Stimulated activated CD4-positive, alpha-beta T cell treated with anti-CD3 and anti-CD28 coated beads, Interleukin-4, amount 100 ng/mL, for 1 hour (primary cell): ENCODE data around the gene DYNC1I1.

Experiments
- DNase-seq: peaks from one replicate; pipeline ENCODE4 v3.0.0-alpha.2; 2020

Gene DYNC1I1

DNA sequence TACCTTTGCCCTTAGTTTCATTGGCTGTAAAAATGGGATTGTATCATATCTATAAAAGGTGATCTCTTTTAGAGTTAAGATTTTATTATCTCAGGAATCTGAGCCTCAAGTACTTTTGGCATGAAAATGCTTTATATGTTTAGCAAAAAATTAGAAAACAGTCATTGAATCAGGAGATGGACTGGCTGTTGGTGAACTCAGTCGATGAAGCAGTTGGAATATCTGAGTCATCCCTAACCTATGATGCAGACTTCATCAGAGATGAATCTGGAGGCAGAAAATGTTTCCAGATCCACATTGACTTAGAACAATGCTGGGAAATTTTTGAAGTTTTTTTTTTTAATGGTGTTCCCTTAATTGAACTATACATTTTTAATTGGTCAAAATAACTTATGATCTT, 321.1 kb downstream of the DYNC1I1 start:
- DNase-seq = no peak

DNA sequence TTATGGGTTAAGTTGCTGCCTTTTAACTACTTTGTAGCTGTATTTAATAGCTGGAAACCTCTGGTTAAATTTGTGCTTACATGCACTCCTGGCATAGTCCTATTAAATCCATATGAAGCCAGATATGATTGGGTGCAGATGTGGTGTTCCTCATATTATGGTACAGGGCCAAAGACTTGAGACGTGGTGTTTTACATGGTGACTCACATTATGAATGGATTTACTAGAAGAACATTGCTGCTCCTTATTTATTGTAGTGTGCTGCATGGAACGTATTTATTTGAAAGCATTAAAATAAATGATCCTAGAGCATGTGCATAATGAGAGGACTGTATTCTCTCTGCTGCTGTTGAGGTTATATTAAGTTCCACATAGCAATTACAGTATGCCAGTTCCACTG, 325.5 kb downstream of the DYNC1I1 start:
- no peak for DNase-seq

DNA sequence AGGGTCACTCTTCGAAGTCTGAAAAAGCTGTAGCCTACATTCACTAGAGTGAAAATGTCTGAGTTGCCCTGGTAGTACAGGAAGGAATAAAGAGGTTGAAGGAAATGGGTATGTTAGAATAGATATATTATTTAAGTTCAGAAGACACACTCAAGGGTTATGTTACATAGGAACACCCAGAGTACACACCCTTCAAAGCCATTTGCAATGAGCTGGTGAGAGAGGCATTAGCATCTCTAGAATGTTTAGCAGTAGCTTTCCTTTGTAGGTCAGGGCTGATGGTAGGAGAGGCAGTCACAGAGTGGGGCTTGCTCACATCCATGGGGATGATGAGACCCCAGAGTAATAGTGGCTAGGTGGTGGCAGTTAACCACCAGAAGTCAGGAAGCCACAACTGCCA, 328.4 kb downstream of the DYNC1I1 start:
- DNase-seq = no peak

DNA sequence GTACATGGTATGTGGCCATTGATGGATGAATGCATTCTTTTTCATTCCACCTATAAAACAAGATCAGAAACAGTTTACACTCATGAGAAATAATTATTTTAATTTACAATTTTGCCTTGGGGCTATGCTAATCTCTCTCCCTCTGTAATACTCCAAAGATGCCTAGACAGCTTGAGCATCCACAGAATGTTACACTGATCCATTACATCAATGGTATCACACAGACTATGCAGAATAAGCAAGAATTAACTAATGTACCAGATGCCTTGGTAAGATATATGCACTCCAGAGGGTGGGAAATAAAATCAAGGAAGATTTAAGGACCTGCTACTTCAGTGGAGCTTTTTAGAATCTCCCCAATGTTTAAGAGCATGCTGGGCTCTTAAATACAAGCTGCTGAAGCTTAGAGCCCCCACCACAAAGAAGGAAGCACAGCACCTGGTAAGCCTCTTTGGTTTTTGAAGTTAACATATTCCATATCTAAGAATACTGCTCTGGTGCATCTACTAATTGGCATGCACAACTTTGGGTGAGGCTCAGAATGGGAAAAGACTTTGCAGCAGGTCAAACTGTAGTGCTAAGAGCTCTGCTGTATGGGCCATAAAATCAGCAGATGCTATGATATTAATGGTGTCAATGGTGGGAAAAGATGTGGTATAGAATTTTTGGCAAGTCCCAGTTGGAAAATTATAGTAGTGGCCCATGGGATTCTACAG, 329.9 kb downstream of the DYNC1I1 start:
- DNase-seq = no peak

DNA sequence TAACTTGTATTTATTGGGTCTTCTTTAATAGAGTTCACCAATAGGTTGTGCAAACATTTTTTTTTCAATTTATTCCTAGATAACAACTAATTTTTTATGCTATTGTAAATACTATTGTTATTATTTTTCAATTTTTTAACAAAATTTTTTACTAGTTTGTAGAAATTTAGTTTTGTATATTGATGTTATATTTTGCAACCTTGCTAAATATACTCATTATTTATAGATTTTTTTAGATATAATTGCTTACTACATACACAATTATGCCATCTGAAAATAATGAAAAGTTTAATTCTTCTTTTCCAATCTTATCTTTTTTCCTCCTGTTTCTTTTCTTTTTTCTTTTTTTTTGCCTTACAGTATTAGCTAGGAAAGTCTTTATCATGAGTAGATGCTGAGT, 332.6 kb downstream of the DYNC1I1 start:
- DNase-seq = no peak

DNA sequence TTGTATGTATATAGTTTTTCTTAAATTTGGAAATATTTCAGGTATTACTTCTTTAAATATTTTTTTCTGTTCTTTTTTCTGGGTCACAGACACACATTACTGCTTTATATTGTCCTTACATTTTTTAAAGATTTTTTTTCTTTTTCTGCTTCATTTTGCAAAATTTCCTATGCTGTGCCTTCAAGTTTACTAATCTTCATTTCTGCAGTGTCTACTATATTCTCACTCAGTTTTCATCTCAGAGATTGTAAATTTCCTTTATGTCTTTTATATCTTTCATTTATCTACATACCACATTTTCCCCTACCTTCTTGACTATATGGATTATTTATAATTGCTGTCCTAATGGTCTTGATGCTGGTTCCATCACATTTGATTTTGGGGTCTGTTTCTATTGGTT, 339.1 kb downstream of the DYNC1I1 start:
- DNase-seq = no peak

DNA sequence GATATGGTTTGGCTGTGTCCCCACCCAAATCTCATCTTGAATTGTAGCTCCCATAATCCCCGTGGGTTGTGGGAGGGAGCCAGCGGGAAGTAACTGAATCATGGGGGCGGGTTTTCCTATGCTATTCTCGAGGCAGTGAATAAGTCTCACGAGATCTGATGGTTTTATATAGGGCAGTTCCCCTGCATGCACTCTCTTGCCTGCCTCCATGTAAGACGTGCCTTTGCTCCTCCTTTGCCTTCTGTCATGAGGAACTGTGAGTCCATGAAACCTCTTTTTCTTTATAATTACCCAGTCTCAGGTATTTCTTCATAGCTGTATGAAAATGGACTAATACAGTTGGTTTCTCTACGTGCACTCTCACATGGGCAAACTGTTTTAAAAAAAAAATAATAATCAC, 341.8 kb downstream of the DYNC1I1 start:
- DNase-seq = no peak

DNA sequence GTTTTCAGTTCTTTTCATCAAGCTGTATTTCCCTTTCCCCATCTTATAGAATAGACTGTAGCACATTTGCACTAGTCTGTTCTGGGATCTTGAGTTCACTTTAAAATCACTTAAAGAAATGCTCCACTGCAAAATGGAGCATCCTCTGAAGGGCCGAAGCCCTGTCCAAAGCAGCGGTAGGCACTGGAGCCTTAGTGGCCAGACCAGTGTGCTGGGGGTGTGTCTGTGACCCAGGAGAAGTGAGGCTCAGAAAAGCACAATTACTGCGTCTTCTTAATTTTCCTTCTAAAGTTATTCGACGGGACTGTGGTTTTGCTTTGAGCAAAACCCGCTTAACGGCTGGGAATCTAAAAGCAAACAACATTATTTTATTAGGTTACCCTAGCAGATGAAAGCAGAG, 343.8 kb downstream of the DYNC1I1 start:
- no peak for DNase-seq

DNA sequence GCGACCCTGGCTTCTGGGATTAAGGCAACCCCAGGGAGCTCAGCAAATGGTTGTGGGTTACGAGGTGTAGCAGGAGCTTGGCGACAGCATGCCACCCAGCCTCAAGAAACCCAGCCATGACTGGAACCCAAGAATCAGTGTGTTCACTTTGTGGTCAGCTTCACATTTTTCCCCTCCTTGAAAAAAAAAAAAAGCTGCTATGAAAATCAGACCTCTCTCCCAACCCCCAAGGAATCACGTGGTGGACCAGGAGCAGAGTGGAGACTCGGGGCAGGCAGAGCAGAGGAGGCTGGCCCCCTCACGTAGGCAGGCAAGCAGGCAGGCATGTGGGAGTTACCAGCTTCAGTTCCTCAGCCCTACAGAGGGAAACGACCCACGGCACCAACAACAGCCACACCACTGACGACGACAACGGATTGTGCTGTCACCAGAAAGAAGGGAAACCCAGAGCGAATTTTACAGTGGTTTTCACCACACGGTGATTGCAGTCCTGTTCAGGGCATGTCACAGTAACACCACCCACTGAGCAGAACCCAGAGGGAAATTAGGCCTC, 346.2 kb downstream of the DYNC1I1 start:
- DNase-seq = no peak

DNA sequence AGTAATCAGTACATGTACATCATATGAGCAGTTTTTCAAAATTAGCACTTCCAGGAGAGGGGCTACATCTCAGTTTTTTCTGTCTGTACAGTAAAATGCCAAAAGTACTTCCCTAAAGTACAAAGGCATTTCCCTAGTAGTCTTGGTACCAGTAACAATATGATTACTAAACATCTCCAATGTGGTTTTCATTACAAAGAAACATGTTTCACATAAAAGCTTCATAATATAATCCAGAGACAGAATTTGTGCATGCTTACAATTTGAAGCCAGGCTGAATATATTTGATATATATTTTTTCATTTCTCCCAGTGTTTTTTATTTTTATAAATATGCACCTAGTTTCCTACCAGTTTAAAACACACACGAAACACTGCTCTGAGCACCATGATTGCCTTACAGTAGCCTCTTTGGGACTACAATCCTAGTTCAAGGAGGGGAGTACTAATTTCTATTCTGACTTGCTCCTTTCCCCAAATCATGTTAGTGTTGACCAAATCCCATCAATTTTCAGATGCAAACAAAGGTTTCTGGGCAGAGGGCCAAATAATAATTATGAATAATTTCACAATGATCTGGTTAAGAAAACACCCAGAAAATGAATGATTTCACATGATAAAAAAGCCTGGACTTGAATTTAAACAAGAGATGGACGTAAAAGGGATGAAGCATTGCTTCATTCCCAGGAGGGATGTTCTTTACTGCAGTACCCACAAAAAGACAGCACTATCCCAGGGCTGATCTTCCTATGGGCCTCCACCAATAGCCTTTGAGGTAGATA, 348.3 kb downstream of the DYNC1I1 start:
- DNase-seq = no peak

DNA sequence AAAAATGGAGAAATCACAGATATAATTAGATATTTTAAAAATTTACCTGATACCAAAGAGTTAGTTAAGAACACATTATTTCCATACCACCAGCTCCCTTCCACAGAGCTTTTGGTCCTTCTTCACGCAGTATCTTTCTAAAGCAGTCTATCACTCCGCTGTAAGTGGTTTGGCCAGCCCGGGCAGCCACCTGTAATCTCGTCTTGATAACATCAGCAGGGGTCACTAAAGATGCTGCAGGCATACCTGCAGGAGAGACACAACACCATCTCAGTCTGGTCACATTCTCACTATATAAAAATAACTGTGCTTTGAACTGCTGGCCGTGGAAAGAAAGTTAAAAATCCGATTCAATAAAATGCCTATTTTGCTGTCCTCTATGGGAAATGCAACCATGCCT, 349.4 kb downstream of the DYNC1I1 start:
- DNase-seq = no peak

DNA sequence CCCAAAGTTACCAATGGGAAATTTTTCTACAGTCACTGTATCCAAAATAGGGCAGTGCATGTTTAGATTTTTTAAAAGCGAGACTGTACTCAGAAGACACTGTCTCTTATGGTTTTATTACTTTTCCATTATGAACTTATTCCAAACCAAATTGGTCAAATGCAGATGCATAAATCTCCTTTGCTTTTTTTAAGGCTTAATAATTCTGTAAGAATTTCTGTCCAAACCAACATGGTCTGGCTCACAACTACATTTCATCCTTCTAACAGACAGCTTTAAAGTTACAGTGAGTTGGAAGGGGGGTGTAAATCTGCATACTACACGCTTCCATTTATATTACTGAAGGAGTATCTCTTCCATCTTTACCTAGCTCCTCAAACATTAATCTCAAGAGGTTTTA, 350.4 kb downstream of the DYNC1I1 start:
- no peak for DNase-seq

DNA sequence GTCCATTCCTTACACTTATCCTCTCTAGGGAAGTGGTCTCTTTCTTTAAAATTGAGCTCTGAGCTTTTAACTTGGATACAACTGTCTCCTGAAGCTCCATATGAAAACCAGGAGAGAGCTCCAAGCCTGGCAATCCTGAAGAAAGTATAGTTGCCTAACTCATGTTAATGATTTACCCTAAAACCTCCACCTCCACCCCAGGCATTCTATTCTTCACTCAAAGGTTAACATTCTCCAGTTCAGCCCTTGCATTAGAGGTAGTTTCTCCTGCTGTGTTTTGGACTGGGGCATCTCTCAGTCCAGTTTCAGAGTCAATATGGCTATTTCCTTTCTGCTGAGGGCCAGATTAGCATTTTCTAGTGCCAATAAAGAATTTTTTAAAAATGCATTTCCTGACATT, 354.0 kb downstream of the DYNC1I1 start:
- DNase-seq = no peak

DNA sequence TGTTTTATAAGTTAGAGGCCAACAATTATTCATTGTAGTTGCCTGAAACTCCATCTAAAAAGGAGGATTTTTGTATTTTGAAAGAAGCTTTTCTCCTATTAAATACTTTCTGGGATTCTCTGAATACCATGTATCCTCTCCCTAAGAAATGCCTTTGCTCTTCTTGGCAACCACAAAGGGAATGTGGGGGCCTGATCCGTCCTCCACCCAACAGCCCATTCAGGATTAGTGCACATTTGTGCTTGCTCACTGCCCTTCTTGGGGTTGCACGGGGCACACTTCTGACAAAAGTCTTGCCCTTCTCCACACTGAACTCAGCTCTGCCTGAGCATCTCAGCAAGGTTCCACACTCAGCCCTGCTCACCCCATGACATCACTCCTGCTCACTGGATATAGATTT, 355.4 kb downstream of the DYNC1I1 start:
- DNase-seq = no peak

DNA sequence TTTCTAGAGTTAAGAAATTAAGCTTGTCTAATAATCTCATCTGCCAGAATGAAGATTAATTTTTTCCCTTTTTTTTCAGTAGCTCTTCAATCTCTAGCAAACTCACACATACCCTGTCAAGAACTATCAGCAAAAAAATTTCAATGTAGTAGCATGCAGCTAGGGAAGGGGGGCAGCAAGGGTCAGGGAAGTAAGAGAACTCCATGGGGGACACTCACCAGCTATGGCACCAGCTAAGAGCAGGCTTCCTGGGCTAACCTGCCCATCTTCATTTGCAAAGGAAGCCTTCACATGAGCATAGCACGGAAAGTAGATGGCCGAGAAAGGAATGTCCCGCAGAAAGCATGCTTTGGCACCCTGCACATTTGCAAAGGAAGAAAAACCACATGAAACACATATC, 359.2 kb downstream of the DYNC1I1 start:
- DNase-seq = no peak

DNA sequence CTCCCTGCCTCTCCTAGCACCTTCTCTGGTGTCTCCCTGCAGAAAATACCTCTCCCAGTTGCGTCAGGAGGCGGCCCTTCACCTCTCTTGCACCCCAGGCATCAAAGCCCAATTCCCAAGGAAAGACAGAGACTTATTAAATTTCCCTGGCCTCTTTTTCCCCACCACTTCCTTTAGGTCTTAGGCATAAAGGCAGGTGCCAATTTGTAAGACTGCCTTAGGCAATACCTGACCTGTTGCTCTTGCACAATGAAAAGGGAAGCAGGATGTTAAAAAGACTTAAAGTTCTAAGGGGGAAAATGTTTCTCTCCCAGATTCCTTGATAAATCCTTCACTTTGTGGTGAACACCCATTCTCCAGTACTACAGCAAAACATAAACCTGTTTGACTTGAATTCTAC, 362.9 kb downstream of the DYNC1I1 start:
- DNase-seq = no peak

DNA sequence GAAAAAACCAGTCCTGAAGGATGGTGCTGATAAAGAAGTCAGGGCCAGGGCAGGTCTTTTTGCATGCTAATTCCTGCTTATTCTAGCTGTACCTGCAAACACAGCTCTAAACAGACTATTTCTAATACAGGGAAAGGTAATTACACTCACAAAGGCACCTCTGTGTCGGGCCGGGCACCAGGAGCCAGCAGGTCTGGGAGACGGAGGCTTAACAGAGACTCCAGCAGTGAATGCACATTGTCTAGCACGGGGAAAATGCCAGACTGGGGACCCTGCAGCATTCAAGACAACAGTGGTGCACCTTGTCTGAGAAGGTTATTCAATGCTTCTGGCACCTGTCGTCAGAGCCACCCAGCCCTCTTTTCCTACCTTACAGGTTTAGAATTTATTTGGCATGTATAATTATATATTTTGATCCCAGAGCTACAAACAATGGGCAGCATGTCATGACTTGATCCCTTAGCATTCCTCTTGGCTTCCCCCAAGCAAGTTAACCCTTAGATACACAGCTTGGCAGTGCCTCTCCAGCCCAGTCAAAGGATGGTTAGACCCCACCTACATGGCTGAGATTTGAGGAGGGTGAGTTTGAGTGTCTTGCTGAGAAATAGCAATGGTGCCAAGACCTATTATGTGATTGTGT, 364.4 kb downstream of the DYNC1I1 start:
- DNase-seq = no peak

DNA sequence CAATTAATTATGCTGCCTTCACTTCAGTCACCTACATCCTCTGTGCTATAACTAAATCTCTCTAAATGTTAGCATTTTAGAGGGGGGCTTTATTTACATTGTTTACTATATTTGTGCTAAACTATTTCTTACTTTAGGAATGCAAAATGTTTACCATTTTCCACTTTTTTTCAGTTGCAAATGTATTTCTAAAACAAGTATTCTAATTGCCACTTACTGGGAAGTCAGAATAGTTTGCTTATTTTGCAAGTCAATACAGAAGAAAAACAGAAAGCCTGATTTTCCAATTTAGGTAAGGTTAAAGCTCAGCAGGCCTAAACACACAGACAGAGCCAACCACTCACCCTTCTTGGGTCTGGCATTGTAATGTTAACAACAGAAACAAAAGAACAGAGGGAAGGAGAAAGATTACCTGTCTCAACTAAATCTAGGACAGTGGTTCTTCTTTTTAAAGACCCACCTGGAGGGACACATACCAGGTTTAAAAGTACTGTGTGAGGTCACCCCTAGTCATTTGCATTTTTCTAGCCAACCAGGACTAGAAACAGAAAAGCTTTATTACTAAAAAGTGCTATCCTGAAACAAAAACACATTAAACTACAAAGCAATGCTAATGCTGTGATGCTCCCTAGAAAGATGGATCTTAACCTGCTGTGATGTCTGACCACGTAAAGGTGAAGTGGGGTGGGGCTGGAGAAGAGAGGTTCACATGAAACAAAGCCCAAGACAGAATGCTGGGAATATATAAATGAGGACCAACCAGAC, 371.3 kb downstream of the DYNC1I1 start:
- no peak for DNase-seq

DNA sequence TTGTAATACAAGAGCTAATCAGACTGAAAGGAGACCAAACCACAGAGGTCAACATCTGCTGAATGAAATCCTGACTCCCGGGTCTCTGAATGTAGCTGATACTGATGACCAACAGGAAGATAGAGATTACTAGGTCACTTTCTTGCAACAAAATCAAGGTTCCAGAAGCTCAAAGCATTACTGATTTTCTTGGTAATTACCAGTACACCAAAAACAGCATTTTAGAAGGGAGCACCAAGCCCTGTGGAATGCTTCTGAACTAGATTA, 371.8 kb downstream of the DYNC1I1 start:
- DNase-seq = no peak
